Mesothelial cell of epicardium (in vitro differentiated cells): ENCODE results near the gene IL1RAPL1. TPM values are rescaled to one million over a fixed set of nuclear protein-coding genes. Genes with fewer than 3 reads are reported as not detected.
A peak's percentile ranks its signal among the peaks of the same experiment; 100 is the strongest.

ENCODE experiments used
- DNase-seq, 2 experiments: peaks; one replicate each; pipeline ENCODE4 v3.0.0; 2021; ENCODE audit warnings: low spot score in 2 of 2; ENCODE audit not compliant: unreplicated experiment in 2 of 2
- H3K27ac Mint-ChIP-seq: 2 replicates; pipeline ENCODE4 v1.8.0; 2021; ENCODE audit warnings: mixed read lengths
- H3K27me3 Mint-ChIP-seq: 2 replicates; pipeline ENCODE4 v1.8.0; 2021; ENCODE audit warnings: low read depth, mixed read lengths
- H3K36me3 Mint-ChIP-seq: 2 replicates; pipeline ENCODE4 v1.8.0; 2021; ENCODE audit warnings: mixed read lengths
- H3K4me1 Mint-ChIP-seq: 2 replicates; pipeline ENCODE4 v1.8.0; 2021; ENCODE audit warnings: mixed read lengths
- H3K4me3 Mint-ChIP-seq: 2 replicates; pipeline ENCODE4 v1.8.0; 2021; ENCODE audit warnings: mild to moderate bottlenecking, moderate library complexity, mixed read lengths
- H3K9me3 Mint-ChIP-seq: 2 replicates; pipeline ENCODE4 v1.8.0; 2021; ENCODE audit warnings: mixed read lengths
- total RNA-seq: library from RNA; stranded (reverse); gene quantifications from 3 replicates; pipeline ENCODE4 v1.2.1, GENCODE V29; 2021
- TF ChIP-seq, protein P1 (sequence below): fragments of 200-600 bp; sonication (generic); IDR thresholded peaks from one replicate; pipeline ENCODE4 v1.5.0; 2021; ENCODE audit warnings: antibody characterized with exemption; ENCODE audit not compliant: unreplicated experiment

The IL1RAPL1 gene
- total RNA-seq, 1 donor from 2014 or later = 17.0 TPM

DNA sequence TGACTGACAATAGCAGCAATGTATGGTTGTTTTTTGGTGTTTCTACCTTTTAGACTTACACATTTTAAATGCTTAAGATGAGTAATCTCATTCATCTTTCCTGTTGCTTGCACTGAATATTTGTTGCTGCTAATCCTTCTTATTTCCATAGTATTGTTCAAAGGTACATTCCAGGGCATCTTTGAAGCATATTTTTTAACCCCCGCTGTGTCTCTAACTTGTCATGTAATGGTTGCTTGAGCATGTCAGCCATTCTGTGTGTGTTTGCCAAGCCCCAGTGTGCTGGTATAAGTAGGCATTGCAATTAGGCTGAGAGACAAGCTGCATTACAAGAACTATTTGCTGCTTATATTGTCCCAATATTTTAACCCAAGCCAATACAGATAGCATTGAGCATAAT lies 87.9 kb downstream of the IL1RAPL1 start:
- peaks cover 8% of the 10 kb centered on the region for H3K36me3 Mint-ChIP-seq
- DNase-seq = no peak
- no peaks in the 10 kb centered on the region for H3K27me3 Mint-ChIP-seq
- H3K9me3 Mint-ChIP-seq = peaks cover 15% of the 10 kb centered on the region
- no peak overlapping the region for H3K4me3 Mint-ChIP-seq
- H3K4me1 Mint-ChIP-seq = peaks cover 7% of the 10 kb centered on the region
- TF ChIP-seq, protein P1, sequence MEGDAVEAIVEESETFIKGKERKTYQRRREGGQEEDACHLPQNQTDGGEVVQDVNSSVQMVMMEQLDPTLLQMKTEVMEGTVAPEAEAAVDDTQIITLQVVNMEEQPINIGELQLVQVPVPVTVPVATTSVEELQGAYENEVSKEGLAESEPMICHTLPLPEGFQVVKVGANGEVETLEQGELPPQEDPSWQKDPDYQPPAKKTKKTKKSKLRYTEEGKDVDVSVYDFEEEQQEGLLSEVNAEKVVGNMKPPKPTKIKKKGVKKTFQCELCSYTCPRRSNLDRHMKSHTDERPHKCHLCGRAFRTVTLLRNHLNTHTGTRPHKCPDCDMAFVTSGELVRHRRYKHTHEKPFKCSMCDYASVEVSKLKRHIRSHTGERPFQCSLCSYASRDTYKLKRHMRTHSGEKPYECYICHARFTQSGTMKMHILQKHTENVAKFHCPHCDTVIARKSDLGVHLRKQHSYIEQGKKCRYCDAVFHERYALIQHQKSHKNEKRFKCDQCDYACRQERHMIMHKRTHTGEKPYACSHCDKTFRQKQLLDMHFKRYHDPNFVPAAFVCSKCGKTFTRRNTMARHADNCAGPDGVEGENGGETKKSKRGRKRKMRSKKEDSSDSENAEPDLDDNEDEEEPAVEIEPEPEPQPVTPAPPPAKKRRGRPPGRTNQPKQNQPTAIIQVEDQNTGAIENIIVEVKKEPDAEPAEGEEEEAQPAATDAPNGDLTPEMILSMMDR = no peak
- no peak overlapping the region for H3K27ac Mint-ChIP-seq

DNA sequence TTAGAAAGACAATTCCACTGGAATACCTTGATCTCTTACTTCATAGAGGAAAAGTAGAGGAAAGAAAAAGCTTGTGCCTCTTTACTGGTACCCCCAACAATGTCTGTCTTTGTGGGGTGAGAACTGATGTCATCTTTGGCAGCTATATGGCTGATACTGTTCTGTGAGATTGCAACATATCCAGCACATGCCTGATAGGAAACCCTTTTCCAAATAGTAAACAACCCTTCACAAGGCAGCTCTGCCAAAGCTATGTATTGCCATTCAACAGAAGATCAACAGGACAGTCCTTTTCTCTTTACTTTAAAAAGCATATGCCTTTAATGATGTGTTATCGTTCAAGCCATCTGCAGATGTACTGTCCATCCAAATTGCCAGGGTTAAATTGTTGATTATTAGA lies 105.9 kb downstream of the IL1RAPL1 start:
- Mint-ChIP-seq H3K4me3 (no peak overlapping the region), H3K27me3 (no peaks in the 10 kb centered on the region), H3K9me3 (peaks cover 7% of the 10 kb centered on the region), H3K36me3 (peaks cover 3% of the 10 kb centered on the region), H3K4me1 (peaks cover 12% of the 10 kb centered on the region), H3K27ac (no peak overlapping the region)
- no peak for DNase-seq
- TF ChIP-seq, protein P1 = no peak

DNA sequence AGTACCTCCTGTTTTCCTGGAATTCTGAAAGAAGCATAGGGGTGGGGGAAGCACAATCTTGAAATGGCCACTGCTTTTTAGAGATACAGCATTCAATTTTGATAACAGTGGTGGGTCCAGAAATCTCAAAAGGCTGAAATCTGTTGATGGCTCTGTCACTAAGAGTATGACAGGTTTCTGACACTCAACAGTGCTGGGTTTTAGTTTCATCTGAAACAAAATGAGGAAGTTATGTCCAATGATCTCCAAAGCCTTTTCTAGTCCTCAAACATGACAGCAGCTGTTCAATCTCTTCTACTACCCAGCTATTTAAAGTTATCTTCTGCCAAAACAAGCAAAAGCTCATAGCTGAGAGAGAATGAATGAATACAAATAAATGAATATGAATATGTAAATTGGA lies 110.5 kb downstream of the IL1RAPL1 start:
- H3K4me3 Mint-ChIP-seq = no peak overlapping the region
- no peaks in the 10 kb centered on the region for H3K27me3 Mint-ChIP-seq
- DNase-seq = no peak
- no peak overlapping the region for H3K27ac Mint-ChIP-seq
- H3K4me1 Mint-ChIP-seq = no peaks in the 10 kb centered on the region
- H3K9me3 Mint-ChIP-seq = peaks cover 3% of the 10 kb centered on the region
- no peaks in the 10 kb centered on the region for H3K36me3 Mint-ChIP-seq
- TF ChIP-seq, protein P1 = no peak

DNA sequence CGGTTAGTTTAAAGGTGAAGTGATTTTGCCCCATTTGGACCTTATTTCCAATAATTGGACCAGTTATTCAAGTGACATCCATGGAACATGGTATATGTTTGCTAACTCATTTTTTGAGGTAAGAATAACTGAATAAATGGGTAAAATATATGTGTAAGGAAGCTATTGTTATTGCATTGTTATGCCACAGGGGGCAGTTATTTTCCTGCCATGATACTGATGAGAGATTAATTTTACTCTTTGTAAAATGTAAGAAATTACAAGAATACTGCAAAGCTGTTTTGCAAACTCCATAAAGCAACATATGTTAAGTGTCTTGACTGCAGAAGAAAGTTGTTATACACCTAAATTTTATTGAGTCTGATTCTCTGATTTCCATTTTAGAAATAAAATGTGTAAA lies 114.0 kb downstream of the IL1RAPL1 start:
- Mint-ChIP-seq H3K36me3 (no peaks in the 10 kb centered on the region), H3K27me3 (no peaks in the 10 kb centered on the region), H3K4me1 (no peaks in the 10 kb centered on the region), H3K9me3 (peaks cover 3% of the 10 kb centered on the region), H3K4me3 (no peak overlapping the region), H3K27ac (no peak overlapping the region)
- DNase-seq = no peak
- TF ChIP-seq, protein P1 = peak; percentile 29

DNA sequence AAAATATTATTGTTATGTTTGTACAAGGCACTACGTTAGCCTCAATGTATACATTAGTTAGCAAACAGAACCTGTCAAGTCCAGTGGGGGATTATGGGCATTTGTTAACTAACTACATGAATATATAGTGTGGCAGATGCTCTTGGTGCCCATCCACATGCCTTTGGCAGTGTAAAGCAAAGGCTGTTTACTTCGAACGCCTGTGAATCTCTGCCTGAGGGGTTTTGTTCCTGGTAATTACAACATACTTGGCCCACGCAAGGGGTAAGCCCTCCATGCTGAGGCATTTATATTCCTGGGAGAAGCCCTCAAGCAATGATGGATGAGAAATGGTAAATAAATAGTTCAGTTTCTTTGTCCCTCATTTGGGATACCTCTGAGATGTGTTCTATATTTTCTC lies 119.7 kb downstream of the IL1RAPL1 start:
- no peak for DNase-seq
- Mint-ChIP-seq H3K4me1 (no peaks in the 10 kb centered on the region), H3K4me3 (no peak overlapping the region), H3K27me3 (no peaks in the 10 kb centered on the region), H3K36me3 (peaks cover 3% of the 10 kb centered on the region), H3K9me3 (peaks cover 3% of the 10 kb centered on the region), H3K27ac (no peak overlapping the region)
- TF ChIP-seq, protein P1 = no peak

DNA sequence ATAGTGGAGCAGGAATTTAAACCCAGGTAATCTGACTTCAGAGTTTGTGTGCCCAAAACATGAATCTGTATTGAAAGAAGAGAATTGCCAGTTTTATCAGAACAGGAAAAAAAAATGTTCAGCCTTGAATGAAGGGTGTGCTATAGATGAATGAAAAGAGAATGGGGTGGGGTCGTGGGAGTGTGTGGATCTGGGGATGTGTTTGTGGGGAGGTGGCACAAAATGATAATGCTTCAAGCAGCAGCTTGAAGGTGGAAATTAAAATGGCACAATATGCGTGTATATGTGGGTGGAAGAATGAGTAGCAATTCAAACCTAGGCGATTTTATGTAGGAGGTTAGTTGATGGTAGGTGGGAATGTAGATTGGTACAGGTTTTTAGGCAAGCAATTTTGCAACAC lies 122.2 kb downstream of the IL1RAPL1 start:
- Mint-ChIP-seq H3K27ac (no peak overlapping the region), H3K36me3 (peaks cover 5% of the 10 kb centered on the region), H3K27me3 (no peaks in the 10 kb centered on the region), H3K9me3 (peaks cover 6% of the 10 kb centered on the region), H3K4me1 (no peaks in the 10 kb centered on the region), H3K4me3 (no peak overlapping the region)
- TF ChIP-seq, protein P1 = no peak
- DNase-seq = no peak
